Measurements from ENCODE around the gene ARSJ.

DNA sequence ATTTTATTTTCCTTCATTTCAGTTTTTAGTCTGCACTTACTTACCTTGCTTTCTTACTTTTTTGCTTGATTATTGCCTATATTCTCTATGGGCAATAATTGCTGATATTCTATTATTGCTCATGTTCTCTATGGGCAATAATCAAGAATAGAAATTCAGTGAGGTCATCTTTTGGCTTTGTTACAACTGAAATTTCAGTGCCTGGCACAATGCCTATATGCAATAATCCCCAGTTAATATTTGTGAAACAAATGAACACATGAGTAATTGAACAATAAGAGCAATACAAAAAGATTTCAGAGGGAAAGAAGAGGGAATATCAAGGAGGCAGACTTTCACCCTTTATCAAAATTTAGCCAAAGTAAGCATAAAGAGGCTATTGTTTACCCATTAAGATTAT is 48.6 kb upstream of the ARSJ start:
- TF ChIP-seq, protein P1, sequence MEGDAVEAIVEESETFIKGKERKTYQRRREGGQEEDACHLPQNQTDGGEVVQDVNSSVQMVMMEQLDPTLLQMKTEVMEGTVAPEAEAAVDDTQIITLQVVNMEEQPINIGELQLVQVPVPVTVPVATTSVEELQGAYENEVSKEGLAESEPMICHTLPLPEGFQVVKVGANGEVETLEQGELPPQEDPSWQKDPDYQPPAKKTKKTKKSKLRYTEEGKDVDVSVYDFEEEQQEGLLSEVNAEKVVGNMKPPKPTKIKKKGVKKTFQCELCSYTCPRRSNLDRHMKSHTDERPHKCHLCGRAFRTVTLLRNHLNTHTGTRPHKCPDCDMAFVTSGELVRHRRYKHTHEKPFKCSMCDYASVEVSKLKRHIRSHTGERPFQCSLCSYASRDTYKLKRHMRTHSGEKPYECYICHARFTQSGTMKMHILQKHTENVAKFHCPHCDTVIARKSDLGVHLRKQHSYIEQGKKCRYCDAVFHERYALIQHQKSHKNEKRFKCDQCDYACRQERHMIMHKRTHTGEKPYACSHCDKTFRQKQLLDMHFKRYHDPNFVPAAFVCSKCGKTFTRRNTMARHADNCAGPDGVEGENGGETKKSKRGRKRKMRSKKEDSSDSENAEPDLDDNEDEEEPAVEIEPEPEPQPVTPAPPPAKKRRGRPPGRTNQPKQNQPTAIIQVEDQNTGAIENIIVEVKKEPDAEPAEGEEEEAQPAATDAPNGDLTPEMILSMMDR (IDR thresholded peaks at IDR 0.05; ENCODE audit: low read length) = no peak
- no peak for TF ChIP-seq EZH2 (IDR thresholded peaks at IDR 0.05; ENCODE audit: borderline replicate concordance, low read length)
